Activated CD8-positive, alpha-beta memory T cell treated with anti-CD3 and anti-CD28 coated beads, Interleukin-2, amount 10 ng/mL, durations not matched to agents 7 days and 5 days (primary cell): Measurements from ENCODE around the gene KDM2B. TPM values are rescaled to one million over a fixed set of nuclear protein-coding genes. Genes with fewer than 3 reads are reported as not detected.

Experiments
- ATAC-seq: fragments of 150-1000 bp; cut with Tn5 transposase; one replicate; pipeline ENCODE4 v1.10.0; 2021; ENCODE audit warnings: moderate library complexity
- CTCF ChIA-PET: fragments of 350-600 bp; sonication (Branson Sonifier 250); formaldehyde crosslinking; loops from one replicate; lab custom pipeline; 2021; ENCODE audit warnings: antibody characterized with exemption; lab: Charles Lee
- DNase-seq: peaks from one replicate; pipeline ENCODE4 v3.0.0-alpha.2; 2020
- H3K27ac Mint-ChIP-seq: one replicate; pipeline ENCODE4 v1.8.0; 2021; ENCODE audit warnings: mild to moderate bottlenecking, mixed read lengths
- H3K27me3 Mint-ChIP-seq: one replicate; pipeline ENCODE4 v1.8.0; 2021; ENCODE audit warnings: mixed read lengths
- H3K36me3 Mint-ChIP-seq: one replicate; pipeline ENCODE4 v1.8.0; 2021; ENCODE audit warnings: mild to moderate bottlenecking, mixed read lengths
- H3K4me1 Mint-ChIP-seq: one replicate; pipeline ENCODE4 v1.8.0; 2021; ENCODE audit warnings: mixed read lengths
- H3K4me3 Mint-ChIP-seq: one replicate; pipeline ENCODE4 v1.8.0; 2021; ENCODE audit warnings: mild to moderate bottlenecking, moderate library complexity, mixed read lengths
- H3K9me3 Mint-ChIP-seq: one replicate; pipeline ENCODE4 v1.8.0; 2022; ENCODE audit warnings: low read depth, mixed read lengths
- total RNA-seq, 2 experiments: library from RNA; stranded (reverse); gene quantifications; one replicate each; pipeline ENCODE4 v1.2.3, GENCODE V29; 2021

The KDM2B gene
- total RNA-seq, 2 experiments from 2014 or later, result 63.8 to 64.8 TPM

GRCh38 chr12:121579981-121580868, 598 bp downstream of the KDM2B start:
- CTCF ChIA-PET, result interaction anchor here (0.7 to 4.1 kb wide), 14 partner anchors 8 to 338 kb away, joined by 3 to 44 read pairs (median 4); partner anchors contain the start of genes CFAP251, MORN3 and ORAI1
- Mint-ChIP-seq H3K27ac (peak overlapping the region; percentile 96), H3K4me1 (peaks cover 26% of the 10 kb centered on the region), H3K36me3 (no peaks in the 10 kb centered on the region), H3K4me3 (peak overlapping the region; percentile 85), H3K9me3 (no peaks in the 10 kb centered on the region), H3K27me3 (no peaks in the 10 kb centered on the region)
- ATAC-seq (peak; percentile 78), DNase-seq (peak; percentile 85)

- H3K4me3 Mint-ChIP-seq, result peak overlapping the region; percentile 85
- H3K36me3 Mint-ChIP-seq, result no peaks in the 10 kb centered on the region
- peaks cover 26% of the 10 kb centered on the region for H3K4me1 Mint-ChIP-seq
- ATAC-seq (peak; percentile 54), DNase-seq (peak; percentile 60)
- H3K27me3 Mint-ChIP-seq, result no peaks in the 10 kb centered on the region
- CTCF ChIA-PET, result interaction anchor here (0.6 to 4.1 kb wide), 17 partner anchors 8 to 1629 kb away, joined by 3 to 44 read pairs (median 4); partner anchors contain the start of genes CFAP251, MORN3 and ORAI1
- H3K9me3 Mint-ChIP-seq, result no peaks in the 10 kb centered on the region
- H3K27ac Mint-ChIP-seq, result peak overlapping the region; percentile 96
Observed at GRCh38 chr12:121579190-121579791, 1.5 kb downstream of the KDM2B start.

DNA sequence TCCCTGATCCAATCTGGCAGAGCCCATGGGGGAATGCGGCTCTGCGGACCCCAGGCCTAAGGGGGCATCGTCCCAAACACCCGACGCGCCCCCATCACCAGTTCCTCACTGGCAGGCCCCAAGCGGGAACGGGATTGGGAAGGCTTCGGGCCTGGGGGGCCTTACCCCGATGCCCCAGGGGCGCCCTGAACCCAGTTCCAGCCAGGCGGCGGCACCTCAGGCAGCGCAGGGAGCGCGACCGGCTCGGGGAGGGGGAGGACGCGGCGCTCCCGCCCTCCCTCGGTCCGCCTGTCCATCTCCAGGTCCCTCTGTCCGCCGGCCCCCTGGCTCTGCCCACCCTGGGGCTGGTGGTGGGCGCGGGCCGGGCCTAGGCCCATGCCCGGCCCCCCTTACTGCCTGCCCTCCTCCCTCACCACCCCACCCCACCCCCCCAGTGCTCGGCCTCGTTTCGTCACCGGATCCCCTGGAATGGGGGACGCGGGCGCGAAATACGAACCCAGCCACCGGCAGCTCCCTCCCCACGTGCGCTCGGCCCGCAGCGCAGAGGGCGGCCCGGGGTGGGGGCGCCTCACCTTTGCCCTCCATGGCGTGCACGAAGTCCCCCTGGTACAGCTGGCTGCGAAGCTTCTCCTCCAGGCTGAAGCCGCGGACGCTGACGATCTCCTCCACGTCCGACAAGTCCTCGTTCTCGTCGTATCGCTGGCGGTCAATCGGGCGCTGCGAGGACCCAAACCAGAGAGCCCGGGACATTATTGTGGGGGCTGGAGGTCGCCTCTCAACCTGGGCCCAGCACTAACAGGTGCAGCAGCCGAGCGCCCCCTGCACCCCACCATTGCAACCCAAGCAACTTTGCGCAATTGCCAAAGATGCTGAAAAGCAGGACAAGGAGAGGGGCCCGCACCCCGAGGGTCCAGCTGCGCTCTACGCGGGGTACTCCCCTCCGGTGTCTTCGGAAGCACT, 2.3 kb downstream of the KDM2B start:
- DNase-seq (peak; percentile 43), ATAC-seq (peak; percentile 17)
- CTCF ChIA-PET, result interaction anchor here (0.6 to 4.1 kb wide), 11 partner anchors 9 to 108 kb away, joined by 3 to 44 read pairs (median 4); partner anchors contain the start of gene ORAI1
- no peaks in the 10 kb centered on the region for H3K9me3 Mint-ChIP-seq
- no peaks in the 10 kb centered on the region for H3K27me3 Mint-ChIP-seq
- no peak overlapping the region for H3K27ac Mint-ChIP-seq
- H3K36me3 Mint-ChIP-seq, result no peaks in the 10 kb centered on the region
- H3K4me1 Mint-ChIP-seq, result peaks cover 26% of the 10 kb centered on the region
- H3K4me3 Mint-ChIP-seq, result peak overlapping the region; percentile 85

DNA sequence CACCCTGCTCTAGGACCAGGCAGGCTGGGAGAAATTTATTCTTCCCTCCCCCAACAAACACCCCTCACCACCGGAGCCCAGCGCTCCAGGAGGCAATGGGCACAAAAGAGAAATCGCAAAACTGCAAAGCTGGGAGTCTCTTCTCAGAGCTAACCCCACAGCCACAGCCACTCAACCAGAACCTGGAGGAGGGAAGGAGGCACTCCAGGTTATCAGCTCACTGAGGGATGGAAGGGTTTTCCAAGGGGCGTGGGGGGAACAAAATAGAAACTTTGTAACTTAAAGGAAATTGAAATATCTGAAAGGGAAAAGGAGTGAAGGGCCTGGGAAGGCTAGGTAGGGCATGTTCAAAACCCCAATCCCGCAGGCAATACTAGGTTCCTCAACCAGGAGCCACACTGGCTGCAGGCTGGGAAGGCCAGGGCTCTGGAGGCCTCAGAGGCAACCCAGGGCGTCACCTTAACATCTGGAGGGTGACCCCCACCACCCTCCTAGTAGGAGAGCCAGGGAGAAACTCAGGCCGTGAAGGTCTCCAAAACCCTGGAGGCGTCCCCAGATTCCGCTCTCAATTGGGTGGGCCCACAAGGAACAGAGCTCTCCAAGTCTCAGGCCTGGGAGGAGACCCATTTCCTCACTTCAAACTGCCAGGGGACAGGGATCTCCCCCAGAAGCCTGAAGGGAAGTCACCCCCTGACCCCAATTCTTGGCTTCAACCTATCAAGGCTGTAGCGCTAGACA, 3.2 kb downstream of the KDM2B start:
- no peaks in the 10 kb centered on the region for H3K36me3 Mint-ChIP-seq
- ATAC-seq (no peak), DNase-seq (no peak)
- peaks cover 24% of the 10 kb centered on the region for H3K4me1 Mint-ChIP-seq
- H3K9me3 Mint-ChIP-seq, result no peaks in the 10 kb centered on the region
- H3K4me3 Mint-ChIP-seq, result no peak overlapping the region
- H3K27me3 Mint-ChIP-seq, result no peaks in the 10 kb centered on the region
- peak overlapping the region; percentile 24 for H3K27ac Mint-ChIP-seq
- CTCF ChIA-PET, result interaction anchor here (1.3 to 4.1 kb wide), 5 partner anchors 13 to 91 kb away, joined by 4 to 32 read pairs (median 4); partner anchors contain the start of gene MORN3

GRCh38 chr12:121576851-121577391, 3.9 kb downstream of the KDM2B start:
- no peaks in the 10 kb centered on the region for H3K27me3 Mint-ChIP-seq
- H3K27ac Mint-ChIP-seq, result peak overlapping the region; percentile 24
- CTCF ChIA-PET, result interaction anchor here (0.9 to 4.1 kb wide), 5 partner anchors 20 to 92 kb away, joined by 3 to 32 read pairs (median 4); partner anchors contain the start of gene MORN3

DNA sequence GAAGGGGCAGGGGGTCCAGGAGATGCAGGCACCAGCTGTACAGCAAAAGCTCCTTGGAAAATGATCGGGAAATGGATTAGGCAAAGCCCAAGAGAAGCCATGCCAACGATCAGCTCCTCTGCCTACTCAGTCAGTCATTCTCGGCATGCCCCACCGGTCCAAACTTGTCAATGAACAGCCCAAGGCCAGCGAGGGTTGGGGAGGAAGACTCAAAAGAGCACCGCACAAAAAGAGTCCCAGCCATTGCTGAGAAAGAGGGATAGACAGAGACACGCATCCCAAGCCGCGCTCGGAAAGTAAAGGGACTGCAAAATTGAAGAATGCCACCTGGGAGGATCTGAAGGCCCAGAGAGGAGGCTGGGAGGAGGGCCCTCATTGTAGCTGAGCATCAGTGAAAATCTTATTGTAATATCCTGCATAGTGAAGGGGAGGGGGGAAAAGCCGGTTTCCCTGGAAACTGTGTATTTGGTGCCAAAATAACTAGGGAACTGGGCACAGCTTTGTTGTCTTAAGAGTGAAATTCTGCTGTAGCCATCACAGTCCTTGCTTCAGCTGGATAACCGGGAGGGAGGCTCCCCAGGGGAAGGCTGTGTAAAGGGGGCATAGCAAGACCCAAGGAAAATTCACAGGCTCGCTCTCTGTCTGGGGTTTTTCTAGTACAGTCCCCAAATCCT, 4.7 kb downstream of the KDM2B start:
- H3K4me1 Mint-ChIP-seq, result peaks cover 11% of the 10 kb centered on the region
- H3K4me3 Mint-ChIP-seq, result no peak overlapping the region
- DNase-seq (no peak), ATAC-seq (no peak)
- H3K27ac Mint-ChIP-seq, result no peak overlapping the region
- H3K27me3 Mint-ChIP-seq, result no peaks in the 10 kb centered on the region
- H3K36me3 Mint-ChIP-seq, result peaks cover 7% of the 10 kb centered on the region
- no peaks in the 10 kb centered on the region for H3K9me3 Mint-ChIP-seq
- CTCF ChIA-PET, result interaction anchor here (0.9 to 4.1 kb wide), 3 partner anchors 23 to 75 kb away, joined by 3 to 32 read pairs (median 4); no protein-coding TSS in a partner anchor

More at GRCh38 chr12:121576851-121577391, 3.9 kb downstream of the KDM2B start:
- DNase-seq, result no peak
- H3K36me3 Mint-ChIP-seq, result peaks cover 5% of the 10 kb centered on the region
- no peak for ATAC-seq
- peaks cover 20% of the 10 kb centered on the region for H3K4me1 Mint-ChIP-seq
- H3K4me3 Mint-ChIP-seq, result no peak overlapping the region
- no peaks in the 10 kb centered on the region for H3K9me3 Mint-ChIP-seq

GRCh38 chr12:121575051-121575450, 5.8 kb downstream of the KDM2B start:
- peaks cover 6% of the 10 kb centered on the region for H3K4me1 Mint-ChIP-seq
- CTCF ChIA-PET, result no interaction called here
- peaks cover 11% of the 10 kb centered on the region for H3K36me3 Mint-ChIP-seq

DNA sequence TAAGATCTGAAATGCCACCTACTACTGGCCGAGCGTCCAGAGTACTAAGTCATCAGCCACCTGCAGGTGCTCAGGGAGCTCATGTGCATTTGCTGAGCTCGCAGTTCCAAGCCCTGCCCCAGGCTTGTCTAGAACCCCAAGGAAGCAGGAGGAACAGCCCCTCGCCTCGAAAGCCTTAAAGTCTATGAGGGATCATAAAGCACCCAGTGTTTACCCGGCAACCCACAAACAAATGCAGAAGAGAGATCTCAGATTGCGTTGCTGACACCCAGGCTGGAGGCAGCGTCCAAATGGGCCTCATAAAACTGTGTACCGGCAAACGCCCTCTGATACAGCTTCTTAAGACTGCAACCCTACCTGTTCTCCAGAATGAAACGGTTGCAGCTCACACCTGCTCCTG, 6.8 kb downstream of the KDM2B start:
- DNase-seq (no peak), ATAC-seq (no peak)
- Mint-ChIP-seq H3K4me1 (peaks cover 6% of the 10 kb centered on the region), H3K9me3 (no peaks in the 10 kb centered on the region), H3K4me3 (no peak overlapping the region), H3K27ac (no peak overlapping the region), H3K36me3 (peaks cover 11% of the 10 kb centered on the region), H3K27me3 (no peaks in the 10 kb centered on the region)
- CTCF ChIA-PET, result interaction anchor here (0.8 to 2.2 kb wide), 2 partner anchors 21 to 79 kb away, joined by 4 to 7 read pairs; no protein-coding TSS in a partner anchor

More at GRCh38 chr12:121575051-121575450, 5.8 kb downstream of the KDM2B start:
- Mint-ChIP-seq H3K4me3 (no peak overlapping the region), H3K27ac (peak overlapping the region; percentile 12), H3K27me3 (no peaks in the 10 kb centered on the region), H3K9me3 (no peaks in the 10 kb centered on the region)
- DNase-seq (no peak), ATAC-seq (no peak)

GRCh38 chr12:121571920-121572319, 8.9 kb downstream of the KDM2B start:
- H3K4me3 Mint-ChIP-seq, result no peak overlapping the region
- no peaks in the 10 kb centered on the region for H3K27me3 Mint-ChIP-seq
- peaks cover 3% of the 10 kb centered on the region for H3K4me1 Mint-ChIP-seq
- ATAC-seq (no peak), DNase-seq (no peak)
- H3K36me3 Mint-ChIP-seq, result peaks cover 13% of the 10 kb centered on the region
- H3K27ac Mint-ChIP-seq, result no peak overlapping the region
- no peaks in the 10 kb centered on the region for H3K9me3 Mint-ChIP-seq
- CTCF ChIA-PET, result interaction anchor here (0.7 to 1.8 kb wide), 4 partner anchors 19 to 111 kb away, joined by 4 to 5 read pairs (median 4); no protein-coding TSS in a partner anchor

- Mint-ChIP-seq H3K27me3 (no peaks in the 10 kb centered on the region), H3K36me3 (peaks cover 13% of the 10 kb centered on the region), H3K9me3 (no peaks in the 10 kb centered on the region), H3K4me1 (peaks cover 3% of the 10 kb centered on the region), H3K4me3 (no peak overlapping the region), H3K27ac (no peak overlapping the region)
- DNase-seq, result no peak
- no peak for ATAC-seq
- CTCF ChIA-PET, result interaction anchor here (1.8 kb wide), 1 partner anchor 18 kb away, joined by 5 read pairs; no protein-coding TSS in a partner anchor
Observed at GRCh38 chr12:121570467-121571283, 10.1 kb downstream of the KDM2B start.
